Left kidney (tissue), 2 donors: ENCODE data around the gene ASTN2. TPM values are rescaled to one million over a fixed set of nuclear protein-coding genes. Genes with fewer than 3 reads are reported as not detected.

Experiments used
- DNase-seq: peaks from one replicate; pipeline ENCODE4 v3.0.0-alpha.2; 2013
- polyA plus RNA-seq: library from polyadenylated mRNA; unstranded; fragments of 120-200 nt; gene quantifications from one replicate; pipeline ENCODE4 v1.2.1, GENCODE V29; 2013; ENCODE audit not compliant: insufficient read length

The ASTN2 gene
- polyA plus RNA-seq, 1 donor, result 17.2 TPM

GRCh38 chr9:117245175-117245829 is 169.6 kb downstream of the ASTN2 start:
- DNase-seq, result no peak

- peak; percentile 20 for DNase-seq
Observed at GRCh38 chr9:117242082-117242481, 172.8 kb downstream of the ASTN2 start.

- DNase-seq, result no peak
Observed at GRCh38 chr9:117239428-117239827, 175.4 kb downstream of the ASTN2 start.

- DNase-seq, result no peak
Observed at GRCh38 chr9:117234103-117234502, 180.8 kb downstream of the ASTN2 start.

GRCh38 chr9:117233016-117233415 is 181.8 kb downstream of the ASTN2 start:
- DNase-seq, result no peak

GRCh38 chr9:117232281-117232680 is 182.6 kb downstream of the ASTN2 start:
- no peak for DNase-seq

- DNase-seq, result no peak
Observed at GRCh38 chr9:117231012-117231411, 183.8 kb downstream of the ASTN2 start.

- no peak for DNase-seq
Observed at GRCh38 chr9:117224695-117225094, 190.2 kb downstream of the ASTN2 start.

GRCh38 chr9:117218951-117219350 is 195.9 kb downstream of the ASTN2 start:
- DNase-seq, result no peak

- no peak for DNase-seq
Observed at GRCh38 chr9:117214416-117214815, 200.4 kb downstream of the ASTN2 start.

- DNase-seq, result no peak
Observed at GRCh38 chr9:117211280-117211679, 203.6 kb downstream of the ASTN2 start.

- DNase-seq, result no peak
Observed at GRCh38 chr9:117205806-117206205, 209.1 kb downstream of the ASTN2 start.

GRCh38 chr9:117204971-117205370 is 209.9 kb downstream of the ASTN2 start:
- DNase-seq, result no peak

- DNase-seq, result no peak
Observed at GRCh38 chr9:117191504-117192261, 223.2 kb downstream of the ASTN2 start.

- no peak for DNase-seq
Observed at GRCh38 chr9:117189121-117189520, 225.7 kb downstream of the ASTN2 start.

GRCh38 chr9:117188394-117188793 is 226.5 kb downstream of the ASTN2 start:
- DNase-seq, result no peak

GRCh38 chr9:117187498-117187897 is 227.4 kb downstream of the ASTN2 start:
- no peak for DNase-seq

GRCh38 chr9:117184173-117184572 is 230.7 kb downstream of the ASTN2 start:
- no peak for DNase-seq

- DNase-seq, result no peak
Observed at GRCh38 chr9:117182046-117182445, 232.8 kb downstream of the ASTN2 start.

GRCh38 chr9:117180896-117181445 is 233.9 kb downstream of the ASTN2 start:
- no peak for DNase-seq

GRCh38 chr9:117178596-117179375 is 236.1 kb downstream of the ASTN2 start:
- DNase-seq, result peak; percentile 1

- no peak for DNase-seq
Observed at GRCh38 chr9:117170567-117170966, 244.3 kb downstream of the ASTN2 start.
